Transverse colon (tissue), 4 donors: Measurements from ENCODE around the gene INKA2. TPM values are rescaled to one million over a fixed set of nuclear protein-coding genes. Genes with fewer than 3 reads are reported as not detected.

Source experiments
- DNase-seq: peaks from one replicate; pipeline ENCODE4 v3.0.0-alpha.2; 2019
- H3K27ac ChIP-seq, 4 donors: fragments of 200-600 bp; sonication (generic); 2 replicates each; pipeline ENCODE4 v1.5.1; 2016 to 2018; ENCODE audit warnings: inconsistent platforms in 4 of 4
- H3K27me3 ChIP-seq: fragments of 200-600 bp; sonication (generic); 2 replicates; pipeline ENCODE4 v1.5.1; 2017; ENCODE audit warnings: inconsistent platforms
- H3K36me3 ChIP-seq, 4 donors: fragments of 200-600 bp; sonication (generic); 2 replicates each; pipeline ENCODE4 v1.5.1; 2017 to 2019; ENCODE audit warnings: inconsistent platforms in 4 of 4
- H3K4me1 ChIP-seq, 4 donors: fragments of 200-600 bp; sonication (generic); 2 replicates each; pipeline ENCODE4 v1.5.1; 2017 to 2020; ENCODE audit warnings: inconsistent platforms in 4 of 4
- H3K4me3 ChIP-seq, 4 donors: fragments of 200-600 bp; sonication (generic); 1 replicate in 1 of 4; 2 replicates in 3 of 4; pipeline versions ENCODE4 v1.5.1 to v1.6.1; 2017 to 2019; ENCODE audit warnings: inconsistent platforms in 4 of 4
- H3K9me3 ChIP-seq, 2 donors: fragments of 200-600 bp; sonication (generic); 2 replicates each; pipeline ENCODE4 v1.5.1; 2017 to 2019; ENCODE audit warnings: inconsistent platforms in 2 of 2
- EP300 ChIP-seq: sonication (generic); formaldehyde crosslinking; IDR thresholded peaks from one replicate; pipeline ENCODE4 v1.6.1; 2017; ENCODE audit warnings: antibody characterized with exemption, low read depth
- POLR2A ChIP-seq: fragments of 450-650 bp; IDR thresholded peaks from one replicate; pipeline ENCODE4 v1.6.1; 2016; ENCODE audit warnings: antibody characterized with exemption, mild to moderate bottlenecking, moderate library complexity
- POLR2AphosphoS5 ChIP-seq, 3 donors: sonication (generic); formaldehyde crosslinking; IDR thresholded peaks; one replicate each; pipeline ENCODE4 v1.6.1; 2016; ENCODE audit warnings: antibody characterized with exemption in 3 of 3
- WGBS, 2 donors: methylation state at CpG; one replicate each; pipeline ENCODE4 v1.1.5; 2018; ENCODE audit warnings: low coverage in 1 of 2; 5-methylcytosine and 5-hydroxymethylcytosine counted together
- in situ Hi-C, 4 donors: fragments of 200-750 bp; cut with MboI; loops; one replicate each; pipeline versions ENCODE4 v1.15.0 to v1.15.1; 2017; ENCODE audit warnings: low sequenced_read_pairs in 3 of 4, low pct_ligation_motif_present in 1 of 4, low pct_unique_long_range_greater_than_20kb in 1 of 4
- intact Hi-C: fragments of 100-400 bp; cut with DNase I; formaldehyde crosslinking; loops from one replicate; pipeline ENCODE4 v1.15.1; 2023; ENCODE audit warnings: low total_unique reads
- total RNA-seq, 4 donors: library from RNA; depleted of rRNA; stranded (reverse); fragments of >200 nt; gene quantifications; one replicate each; pipeline ENCODE4 v1.1.0, GENCODE V29; 2016
- TF ChIP-seq, protein P1 (sequence below), 5 experiments: fragments of 200-600 bp in 3 of 5; fragments of 450-650 bp in 2 of 5; sonication (generic) in 3 of 5; IDR thresholded peaks; 1 replicate in 2 of 5; 2 replicates in 3 of 5; pipeline ENCODE4 v1.5.1; 2016 to 2017; ENCODE audit warnings: antibody characterized with exemption in 5 of 5, inconsistent platforms in 3 of 5, mild to moderate bottlenecking in 2 of 5, moderate library complexity in 1 of 5

Gene INKA2
- total RNA-seq, 4 donors from 2014 or later, result 1.8 to 2.7 TPM; not detected in 2

DNA sequence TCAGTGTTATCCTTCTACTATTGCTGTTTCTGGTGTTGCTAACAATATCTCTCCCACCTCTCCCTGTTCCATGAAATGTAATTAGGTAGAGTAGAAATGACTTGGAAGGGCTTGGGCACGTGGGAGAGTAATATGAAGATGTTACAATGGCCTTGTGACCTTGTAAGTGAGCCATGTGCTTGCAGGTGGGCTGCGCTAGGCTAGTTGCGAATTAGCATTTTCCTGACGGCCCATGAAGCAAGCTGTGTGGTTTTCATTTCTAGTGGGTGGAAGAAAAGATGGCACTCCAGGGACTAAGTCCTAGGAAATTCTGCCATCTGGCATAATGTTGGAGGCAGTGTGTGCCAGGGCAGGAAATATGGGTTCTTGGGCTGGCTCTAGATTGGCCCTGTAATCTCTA lies 8.8 kb upstream of the INKA2 start:
- in situ Hi-C loops (loop anchor here in 1 of 4 donors (25.0 kb wide), 1 partner anchor 261 kb away; no protein-coding TSS in a partner anchor), intact Hi-C loops (no loop called here)
- TF ChIP-seq POLR2A, result no peak
- TF ChIP-seq, protein P1, sequence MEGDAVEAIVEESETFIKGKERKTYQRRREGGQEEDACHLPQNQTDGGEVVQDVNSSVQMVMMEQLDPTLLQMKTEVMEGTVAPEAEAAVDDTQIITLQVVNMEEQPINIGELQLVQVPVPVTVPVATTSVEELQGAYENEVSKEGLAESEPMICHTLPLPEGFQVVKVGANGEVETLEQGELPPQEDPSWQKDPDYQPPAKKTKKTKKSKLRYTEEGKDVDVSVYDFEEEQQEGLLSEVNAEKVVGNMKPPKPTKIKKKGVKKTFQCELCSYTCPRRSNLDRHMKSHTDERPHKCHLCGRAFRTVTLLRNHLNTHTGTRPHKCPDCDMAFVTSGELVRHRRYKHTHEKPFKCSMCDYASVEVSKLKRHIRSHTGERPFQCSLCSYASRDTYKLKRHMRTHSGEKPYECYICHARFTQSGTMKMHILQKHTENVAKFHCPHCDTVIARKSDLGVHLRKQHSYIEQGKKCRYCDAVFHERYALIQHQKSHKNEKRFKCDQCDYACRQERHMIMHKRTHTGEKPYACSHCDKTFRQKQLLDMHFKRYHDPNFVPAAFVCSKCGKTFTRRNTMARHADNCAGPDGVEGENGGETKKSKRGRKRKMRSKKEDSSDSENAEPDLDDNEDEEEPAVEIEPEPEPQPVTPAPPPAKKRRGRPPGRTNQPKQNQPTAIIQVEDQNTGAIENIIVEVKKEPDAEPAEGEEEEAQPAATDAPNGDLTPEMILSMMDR (IDR thresholded peaks at IDR 0.05), result no peak
- no peak for TF ChIP-seq POLR2AphosphoS5 (IDR thresholded peaks at IDR 0.05)
- no peak for TF ChIP-seq EP300
- Histone ChIP-seq H3K4me3 (no peak overlapping the region), H3K27ac (no peak overlapping the region), H3K27me3 (no peaks in the 10 kb centered on the region), H3K9me3 (no peaks in the 10 kb centered on the region), H3K4me1 (peaks cover 0 to 4% (median 0%) of the 10 kb centered on the region in 4 donors), H3K36me3 (no peaks in the 10 kb centered on the region)
- DNase-seq, result no peak
- 85 to 100% methylated on average over 1 to 4 of the region's 4 CpGs for WGBS, 2 donors

DNA sequence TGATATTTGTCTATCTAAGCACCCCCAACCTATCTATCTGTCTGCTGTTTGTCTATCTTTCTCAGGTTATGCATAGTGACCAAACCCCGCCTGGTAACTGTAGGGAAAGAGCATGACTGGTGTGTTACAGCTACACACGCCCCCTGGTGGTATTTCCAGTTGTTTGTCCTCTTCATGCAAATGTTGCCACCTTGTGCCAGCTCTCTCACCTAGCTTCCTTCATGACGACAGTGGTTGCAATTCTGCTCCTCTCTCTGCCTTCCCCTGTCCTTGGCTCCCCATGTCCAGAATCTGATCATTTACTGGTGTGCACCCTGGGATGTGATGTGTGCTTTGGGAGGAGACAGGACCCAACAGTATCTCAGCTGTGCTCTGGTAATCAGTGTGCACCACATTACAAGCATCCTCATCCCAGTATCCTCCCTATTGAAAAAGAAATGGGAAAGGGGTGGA lies 8.1 kb upstream of the INKA2 start:
- H3K36me3 ChIP-seq, result no peaks in the 10 kb centered on the region
- in situ Hi-C loops (loop anchor here in 1 of 4 donors (25.0 kb wide), 1 partner anchor 260 kb away; no protein-coding TSS in a partner anchor), intact Hi-C loops (no loop called here)
- H3K27me3 ChIP-seq, result no peaks in the 10 kb centered on the region
- H3K4me1 ChIP-seq, result peaks cover 0 to 4% (median 0%) of the 10 kb centered on the region in 4 donors
- TF ChIP-seq, protein P1 (IDR thresholded peaks at IDR 0.05), result peak; percentile 52 to 71 (median 60)
- TF ChIP-seq POLR2A (no peak), POLR2AphosphoS5 (IDR thresholded peaks at IDR 0.05) (no peak), EP300 (no peak)
- no peaks in the 10 kb centered on the region for H3K9me3 ChIP-seq
- no peak overlapping the region for H3K27ac ChIP-seq
- no peak overlapping the region for H3K4me3 ChIP-seq
- WGBS, 2 donors, result 21% methylated on average over 3 of the region's 3 CpGs; no CpG with 5 or more reads in 1 of the 2 donors
- DNase-seq, result peak; percentile 71

DNA sequence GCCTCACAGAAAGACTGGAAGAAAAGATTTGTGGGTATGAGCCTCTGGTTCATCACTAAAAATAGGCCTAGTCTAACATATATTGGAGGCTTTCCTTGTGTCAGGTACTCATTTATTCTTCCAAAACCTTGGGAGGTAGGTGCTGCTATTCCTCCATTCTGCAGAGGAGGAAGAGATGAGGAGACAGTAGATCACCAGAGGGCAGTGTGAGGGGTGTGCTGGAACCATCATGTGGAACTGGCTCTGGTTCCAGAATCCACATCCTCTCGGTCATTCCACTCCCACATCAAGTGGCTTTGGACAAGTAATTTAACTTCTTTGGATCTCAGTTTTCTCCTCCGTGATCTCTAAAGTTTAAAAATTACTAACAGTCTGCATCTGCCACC lies 7.4 kb upstream of the INKA2 start:
- Histone ChIP-seq H3K27ac (peak overlapping the region in 2 of 4 donors; percentile 35 to 38), H3K4me1 (peaks cover 0 to 4% (median 0%) of the 10 kb centered on the region in 4 donors), H3K27me3 (peaks cover under 1% of the 10 kb centered on the region), H3K36me3 (no peaks in the 10 kb centered on the region), H3K9me3 (no peaks in the 10 kb centered on the region), H3K4me3 (no peak overlapping the region)
- 68 to 81% methylated on average over 2 of the region's 2 CpGs for WGBS, 2 donors
- DNase-seq, result no peak
- in situ Hi-C loops, result loop anchor here in 1 of 4 donors (25.0 kb wide), 1 partner anchor 259 kb away; no protein-coding TSS in a partner anchor
- intact Hi-C loops, result no loop called here
- no peak for TF ChIP-seq POLR2A
- TF ChIP-seq EP300, result no peak
- TF ChIP-seq, protein P1 (IDR thresholded peaks at IDR 0.05), result no peak
- no peak for TF ChIP-seq POLR2AphosphoS5 (IDR thresholded peaks at IDR 0.05)

DNA sequence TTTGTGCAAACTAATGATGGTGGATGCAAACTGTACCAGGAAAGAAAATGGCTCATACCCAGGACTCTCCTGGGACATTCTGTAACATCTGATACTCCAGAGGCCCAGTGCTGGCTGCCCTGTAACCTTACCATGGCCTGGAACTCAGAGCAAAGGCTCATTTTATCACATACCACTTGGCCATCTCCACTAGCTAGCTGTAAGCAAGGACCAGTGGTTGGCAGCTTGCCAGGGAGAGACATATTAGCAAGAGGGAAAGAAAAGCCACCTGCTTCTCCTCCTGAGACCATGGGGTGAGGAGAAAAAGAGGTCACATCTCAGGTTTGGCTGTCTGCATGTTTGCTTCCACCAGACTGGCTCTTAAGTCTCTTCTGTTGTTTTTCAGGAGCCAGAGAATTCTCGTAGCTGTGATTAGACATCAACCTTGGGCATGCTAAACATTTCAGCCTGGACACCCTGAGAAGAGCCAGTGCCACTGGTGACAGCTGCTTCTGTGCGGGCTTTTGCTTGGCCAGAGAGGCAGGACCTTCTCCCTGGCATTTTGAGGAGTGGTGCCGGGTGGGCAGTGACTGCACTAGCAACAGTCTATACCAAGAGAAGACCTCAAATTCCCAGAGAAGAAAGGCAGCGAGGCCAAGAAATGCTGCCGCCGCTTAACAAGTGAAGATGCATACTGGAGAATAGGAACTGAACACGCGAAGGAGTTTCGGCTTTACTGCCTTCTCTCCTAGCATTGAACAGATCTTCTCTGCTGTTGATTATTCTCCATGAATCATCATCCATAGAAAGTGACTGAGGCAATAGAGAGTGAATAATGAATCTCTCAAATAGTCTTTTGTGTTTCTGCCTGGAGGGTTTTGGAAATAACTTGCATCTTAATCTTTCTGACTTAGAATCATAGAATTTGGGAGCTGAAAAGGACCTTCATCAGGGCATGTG lies 6.7 kb upstream of the INKA2 start:
- Histone ChIP-seq H3K27me3 (peaks cover 8% of the 10 kb centered on the region), H3K27ac (peak overlapping the region in 3 of 4 donors; percentile 35 to 63 (median 38)), H3K36me3 (no peaks in the 10 kb centered on the region), H3K4me3 (no peak overlapping the region), H3K9me3 (no peaks in the 10 kb centered on the region), H3K4me1 (peaks cover 0 to 4% (median 0%) of the 10 kb centered on the region in 4 donors)
- no peak for DNase-seq
- in situ Hi-C loops (loop anchor here in 1 of 4 donors (25.0 kb wide), 1 partner anchor 259 kb away; no protein-coding TSS in a partner anchor), intact Hi-C loops (no loop called here)
- WGBS, 2 donors, result 85% methylated on average over 9 of the region's 9 CpGs; no CpG with 5 or more reads in 1 of the 2 donors
- TF ChIP-seq, protein P1 (IDR thresholded peaks at IDR 0.05), result no peak
- TF ChIP-seq POLR2AphosphoS5 (IDR thresholded peaks at IDR 0.05), result peak in 1 of 3 donors; percentile 23
